IMR-90 (cell line): ENCODE data around the gene KRTAP12-3. TPM values are rescaled to one million over a fixed set of nuclear protein-coding genes. Genes with fewer than 3 reads are reported as not detected.

Experiments used
- ATAC-seq: fragments of 200-7000 bp; cut with Tn5 transposase; 2 replicates; pipeline ENCODE4 v1.9.1; 2020; ENCODE audit warnings: low read depth, mild to moderate bottlenecking, moderate library complexity
- BruUV-seq: library from RNA; stranded (reverse); fragments of 400-500 nt; replicated peaks from 2 replicates; lab custom pipeline; 2021; lab: Mats Ljungman, UMichigan
- CTCF ChIA-PET: fragments of 300-600 bp; formaldehyde crosslinking; extraction: SDS; loops from one replicate; lab custom pipeline; 2021; ENCODE audit warnings: antibody characterized with exemption; lab: Yijun Ruan, JAX
- POLR2A ChIA-PET: fragments of 300-600 bp; sonication (Branson Sonifier 250); formaldehyde crosslinking; loops from one replicate; lab custom pipeline; 2022; ENCODE audit warnings: antibody characterized with exemption; ENCODE audit not compliant: unreplicated experiment; lab: Charles Lee
- DNase-seq: peaks from one replicate; pipeline ENCODE4 v3.0.0; 2013
- H2AFZ ChIP-seq: replicated peaks from 2 replicates; pipeline ENCODE3; 2013; ENCODE audit warnings: low read length, mild to moderate bottlenecking; ENCODE audit not compliant: poor library complexity
- H2AK5ac ChIP-seq: 2 replicates; pipeline ENCODE4 v1.6.1; 2013; ENCODE audit warnings: low read depth, low read length, inconsistent platforms
- H2AK9ac ChIP-seq: replicated peaks from 2 replicates; pipeline ENCODE3; 2013; ENCODE audit warnings: mild to moderate bottlenecking, low read depth, low read length, moderate library complexity; ENCODE audit not compliant: poor library complexity
- H2BK120ac ChIP-seq: 2 replicates; pipeline ENCODE4 v1.6.1; 2013; ENCODE audit warnings: low read depth, low read length, inconsistent platforms
- H2BK15ac ChIP-seq: 3 replicates; pipeline ENCODE4 v1.6.1; 2013; ENCODE audit warnings: low read depth, low read length, inconsistent platforms
- H2BK20ac ChIP-seq: 2 replicates; pipeline ENCODE4 v1.6.1; 2013; ENCODE audit warnings: low read depth, mild to moderate bottlenecking, inconsistent platforms, low read length, moderate library complexity
- H2BK5ac ChIP-seq: 2 replicates; pipeline ENCODE4 v1.6.1; 2013; ENCODE audit warnings: mild to moderate bottlenecking, low read depth, low read length, inconsistent platforms; ENCODE audit not compliant: poor library complexity, severe bottlenecking
- H3K14ac ChIP-seq: replicated peaks from 2 replicates; pipeline ENCODE4 v1.6.1; 2013; ENCODE audit warnings: low read depth, low read length, inconsistent platforms
- H3K18ac ChIP-seq: 2 replicates; pipeline ENCODE4 v1.6.1; 2013; ENCODE audit warnings: low read depth, low read length, control low read depth
- H3K23ac ChIP-seq: 2 replicates; pipeline ENCODE4 v1.6.1; 2013; ENCODE audit warnings: low read depth, low read length, inconsistent platforms
- H3K27ac ChIP-seq: 2 replicates; pipeline ENCODE4 v1.5.1; 2013; ENCODE audit warnings: mild to moderate bottlenecking, control low read depth, low read length; ENCODE audit not compliant: insufficient read depth
- H3K27me3 ChIP-seq: 2 replicates; pipeline ENCODE4 v1.6.1; 2013; ENCODE audit warnings: low read length; ENCODE audit not compliant: control insufficient read depth, insufficient read depth
- H3K36me3 ChIP-seq: 2 replicates; pipeline ENCODE4 v1.6.1; 2013; ENCODE audit warnings: low read length, mixed read lengths; ENCODE audit not compliant: control insufficient read depth, insufficient read depth
- H3K4ac ChIP-seq: 2 replicates; pipeline ENCODE4 v1.6.1; 2013; ENCODE audit warnings: low read depth, low read length, inconsistent platforms
- H3K4me1 ChIP-seq: 2 replicates; pipeline ENCODE4 v1.6.1; 2013; ENCODE audit warnings: low read length, mixed read lengths; ENCODE audit not compliant: control insufficient read depth, insufficient read depth
- H3K4me2 ChIP-seq: 2 replicates; pipeline ENCODE4 v1.6.1; 2013; ENCODE audit warnings: low read depth, mild to moderate bottlenecking, control low read depth, low read length, moderate library complexity
- H3K4me3 ChIP-seq: 2 replicates; pipeline ENCODE4 v1.5.1; 2013; ENCODE audit warnings: low read depth, mild to moderate bottlenecking, control low read depth, low read length, moderate library complexity; ENCODE audit not compliant: insufficient read depth
- H3K56ac ChIP-seq: 2 replicates; pipeline ENCODE4 v1.6.1; 2013; ENCODE audit warnings: low read length, inconsistent platforms; ENCODE audit not compliant: insufficient read depth; ENCODE audit errors: extremely low read depth
- H3K79me1 ChIP-seq, 2 experiments: 2 replicates each; pipeline ENCODE4 v1.6.1; 2013; ENCODE audit warnings: low read length in 2 of 2, inconsistent platforms in 1 of 2, low read depth in 1 of 2
- H3K9ac ChIP-seq: 2 replicates; pipeline ENCODE4 v1.6.1; 2013; ENCODE audit warnings: low read depth, low read length, control low read depth
- H3K9me1 ChIP-seq: 2 replicates; pipeline ENCODE4 v1.6.1; 2013; ENCODE audit warnings: low read length, inconsistent platforms; ENCODE audit not compliant: insufficient read depth
- H3K9me3 ChIP-seq: 2 replicates; pipeline ENCODE4 v1.6.1; 2013; ENCODE audit warnings: low read length; ENCODE audit not compliant: control insufficient read depth, insufficient read depth
- H4K20me1 ChIP-seq: 2 replicates; pipeline ENCODE4 v1.6.1; 2013; ENCODE audit warnings: low read length, inconsistent platforms; ENCODE audit not compliant: insufficient read depth
- H4K5ac ChIP-seq: 2 replicates; pipeline ENCODE4 v1.6.1; 2013; ENCODE audit warnings: mild to moderate bottlenecking, low read depth, low read length, control low read depth
- H4K8ac ChIP-seq, 2 experiments: 2 replicates each; pipeline ENCODE4 v1.6.1; 2013; ENCODE audit warnings: low read depth in 2 of 2, low read length in 2 of 2, control low read depth in 1 of 2, inconsistent platforms in 1 of 2
- H4K91ac ChIP-seq: 2 replicates; pipeline ENCODE4 v1.6.1; 2013; ENCODE audit warnings: low read depth, low read length, inconsistent platforms; ENCODE audit not compliant: insufficient read depth
- BHLHE40 ChIP-seq: fragments of 150-350 bp; IDR thresholded peaks from 2 replicates; pipeline ENCODE4 v1.6.1; 2016; ENCODE audit warnings: mild to moderate bottlenecking, low read depth, low read length
- CEBPB ChIP-seq: IDR thresholded peaks from 2 replicates; pipeline ENCODE4 v1.6.1; 2012; ENCODE audit warnings: low read depth, low read length, improper control_type of control experiment
- CHD1 ChIP-seq: IDR thresholded peaks from 2 replicates; pipeline ENCODE4 v1.6.1; 2012; ENCODE audit warnings: low read depth, low read length, improper control_type of control experiment
- CTCF ChIP-seq: conservative IDR thresholded peaks from 2 replicates; pipeline ENCODE4 v1.5.1; 2012; ENCODE audit warnings: mild to moderate bottlenecking, low read depth, low read length, improper control_type of control experiment
- ELK1 ChIP-seq: fragments of 150-350 bp; IDR thresholded peaks from 2 replicates; pipeline ENCODE4 v1.6.1; 2016; ENCODE audit warnings: low read depth, mild to moderate bottlenecking, low read length, moderate library complexity, borderline replicate concordance
- FOS ChIP-seq: fragments of 150-350 bp; IDR thresholded peaks from 2 replicates; pipeline ENCODE4 v1.6.1; 2016; ENCODE audit warnings: low read depth, low read length
- MAFK ChIP-seq: IDR thresholded peaks from 2 replicates; pipeline ENCODE4 v1.6.1; 2012; ENCODE audit warnings: low read depth, low read length, improper control_type of control experiment
- MAZ ChIP-seq: IDR thresholded peaks from 2 replicates; pipeline ENCODE4 v1.6.1; 2012; ENCODE audit warnings: low read depth, mild to moderate bottlenecking, low read length, improper control_type of control experiment, moderate library complexity, borderline replicate concordance
- MXI1 ChIP-seq: IDR thresholded peaks from 2 replicates; pipeline ENCODE4 v1.6.1; 2012; ENCODE audit warnings: low read depth, mild to moderate bottlenecking, low read length, moderate library complexity, borderline replicate concordance
- NFE2L2 ChIP-seq: fragments of 150-350 bp; IDR thresholded peaks from 2 replicates; pipeline ENCODE4 v1.6.1; 2016; ENCODE audit warnings: low read depth, mild to moderate bottlenecking, low read length
- POLR2A ChIP-seq: IDR thresholded peaks from 2 replicates; pipeline ENCODE4 v1.6.1; 2012; ENCODE audit warnings: mild to moderate bottlenecking, low read depth, low read length
- RAD21 ChIP-seq: IDR thresholded peaks from 2 replicates; pipeline ENCODE4 v1.6.1; 2012; ENCODE audit warnings: low read length, improper control_type of control experiment
- RCOR1 ChIP-seq: IDR thresholded peaks from 2 replicates; pipeline ENCODE4 v1.6.1; 2012; ENCODE audit warnings: mild to moderate bottlenecking, low read length, improper control_type of control experiment; ENCODE audit not compliant: insufficient replicate concordance
- RFX5 ChIP-seq: IDR thresholded peaks from 2 replicates; pipeline ENCODE4 v1.8.0; 2012; ENCODE audit warnings: low read depth, mild to moderate bottlenecking, low read length, moderate library complexity
- SMC3 ChIP-seq: fragments of 150-350 bp; IDR thresholded peaks from 2 replicates; pipeline ENCODE4 v1.6.1; 2016; ENCODE audit warnings: low read depth, mild to moderate bottlenecking, antibody characterized with exemption, low read length, moderate library complexity
- WGBS, 2 experiments: methylation state at CpG; one replicate each; pipeline versions ENCODE4 v1.1.5 to v1.1.7; 2013; ENCODE audit warnings: missing lambda C conversion rate in 2 of 2; ENCODE audit not compliant: insufficient read length in 1 of 2; ENCODE audit errors: extremely low coverage in 2 of 2; 5-methylcytosine and 5-hydroxymethylcytosine counted together
- dilution Hi-C: fragments of 300-500 bp; cut with HindIII; formaldehyde crosslinking; loops from one replicate; pipeline ENCODE4 v1.14.3; 2018; ENCODE audit warnings: low sequenced_read_pairs; ENCODE audit not compliant: unreplicated experiment
- in situ Hi-C: fragments of 300-500 bp; cut with MboI; formaldehyde crosslinking; loops from 3 replicates; pipeline ENCODE4 v1.14.3; 2019; ENCODE audit warnings: low sequenced_read_pairs, inconsistent platforms, mixed read lengths
- intact Hi-C: fragments of 100-400 bp; cut with micrococcal nuclease; formaldehyde crosslinking; loops from 2 replicates; pipeline ENCODE4 v1.10.0; 2022
- polyA plus RNA-seq, 3 experiments: library from polyadenylated mRNA; depleted of rRNA; stranded (reverse); fragments of >200 nt; gene quantifications; 2 replicates each; pipeline ENCODE4 v1.2.3, GENCODE V29; 2012; ENCODE audit warnings: low replicate concordance in 1 of 3
- total RNA-seq: library from RNA; depleted of rRNA; stranded (reverse); fragments of >200 nt; gene quantifications from 2 replicates; pipeline ENCODE4 v1.2.3, GENCODE V29; 2012
- TF ChIP-seq, protein P1 (sequence below): fragments of 150-350 bp; IDR thresholded peaks from 2 replicates; pipeline ENCODE4 v1.6.1; 2017; ENCODE audit warnings: mild to moderate bottlenecking, antibody characterized with exemption, low read length, low read depth

KRTAP12-3 gene
- total and polyA plus RNA-seq, 2 of the 4 experiments (the other 2 are of a cell fraction): not detected

DNA sequence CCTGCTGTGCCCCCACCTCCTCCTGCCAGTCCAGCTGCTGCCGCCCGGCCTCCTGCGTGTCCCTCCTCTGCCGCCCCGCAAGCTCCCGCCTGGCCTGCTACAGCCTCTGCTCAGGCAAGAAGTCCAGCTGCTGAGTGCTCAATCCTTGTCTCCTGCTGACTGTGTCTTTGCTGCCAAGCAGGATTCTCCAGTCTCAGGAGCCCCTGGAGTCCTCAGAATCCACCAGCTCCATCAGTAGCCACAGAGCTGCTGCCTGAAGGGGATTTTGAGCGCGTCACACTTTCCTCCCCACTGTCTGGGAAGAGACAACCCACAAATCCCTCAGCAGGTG, 10.5 kb upstream of the KRTAP12-3 start:
- no peak overlapping the region for H4K8ac ChIP-seq
- H3K79me1 ChIP-seq: no peaks in the 10 kb centered on the region
- dilution Hi-C loops (no loop called here), intact Hi-C loops (no loop called here), in situ Hi-C loops (no loop called here)
- H2AK5ac ChIP-seq: no peak overlapping the region
- no peak overlapping the region for H4K5ac ChIP-seq
- H3K4me1 ChIP-seq: no peaks in the 10 kb centered on the region
- H3K4me3 ChIP-seq: no peak overlapping the region
- no peaks in the 10 kb centered on the region for H3K9me1 ChIP-seq
- TF ChIP-seq, protein P1, sequence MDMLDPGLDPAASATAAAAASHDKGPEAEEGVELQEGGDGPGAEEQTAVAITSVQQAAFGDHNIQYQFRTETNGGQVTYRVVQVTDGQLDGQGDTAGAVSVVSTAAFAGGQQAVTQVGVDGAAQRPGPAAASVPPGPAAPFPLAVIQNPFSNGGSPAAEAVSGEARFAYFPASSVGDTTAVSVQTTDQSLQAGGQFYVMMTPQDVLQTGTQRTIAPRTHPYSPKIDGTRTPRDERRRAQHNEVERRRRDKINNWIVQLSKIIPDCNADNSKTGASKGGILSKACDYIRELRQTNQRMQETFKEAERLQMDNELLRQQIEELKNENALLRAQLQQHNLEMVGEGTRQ: no peak
- TF ChIP-seq CEBPB: no peak
- TF ChIP-seq RCOR1: no peak
- no peak for TF ChIP-seq ELK1
- no peak for TF ChIP-seq FOS
- no peak for TF ChIP-seq MAZ
- no peak for TF ChIP-seq POLR2A
- TF ChIP-seq BHLHE40: no peak
- TF ChIP-seq SMC3: no peak
- no peak for TF ChIP-seq CHD1
- no peak for TF ChIP-seq NFE2L2
- TF ChIP-seq RAD21: no peak
- no peak for TF ChIP-seq CTCF
- no peak for TF ChIP-seq MAFK
- TF ChIP-seq RFX5: no peak
- TF ChIP-seq MXI1: no peak
- no peak overlapping the region for H4K91ac ChIP-seq
- H3K4ac ChIP-seq: no peak overlapping the region
- no peak for ATAC-seq
- H3K36me3 ChIP-seq: no peaks in the 10 kb centered on the region
- no peak overlapping the region for H3K23ac ChIP-seq
- H3K56ac ChIP-seq: no peak overlapping the region
- BruUV-seq: no TSS peak
- H2BK5ac ChIP-seq: no peak overlapping the region
- ChIA-PET CTCF (no interaction called here), POLR2A (no interaction called here)
- no peak overlapping the region for H3K18ac ChIP-seq
- no peak overlapping the region for H3K4me2 ChIP-seq
- H3K27ac ChIP-seq: no peak overlapping the region
- peaks cover 6% of the 10 kb centered on the region for H3K9me3 ChIP-seq
- no peak overlapping the region for H2BK20ac ChIP-seq
- H3K9ac ChIP-seq: no peak overlapping the region
- no peak overlapping the region for H2BK120ac ChIP-seq
- no peak overlapping the region for H3K14ac ChIP-seq
- no peak overlapping the region for H2AK9ac ChIP-seq
- DNase-seq: no peak
- 12% methylated on average over 6 of the region's 8 CpGs; no CpG with 5 or more reads in 1 of the 2 experiments for WGBS, 2 experiments
- no peak overlapping the region for H2AFZ ChIP-seq
- no peaks in the 10 kb centered on the region; the same call in 1 of the 2 replicates for H3K27me3 ChIP-seq
- no peak overlapping the region for H2BK15ac ChIP-seq
- no peaks in the 10 kb centered on the region for H4K20me1 ChIP-seq
